GM18517 (cell line): ENCODE results near the gene CLIC3.

ENCODE experiments used
- ATAC-seq: cut with Tn5 transposase; IDR thresholded peaks from one replicate; pipeline ENCODE4 v1.9.1; 2021; ENCODE audit warnings: mild to moderate bottlenecking, moderate library complexity; ENCODE audit not compliant: unreplicated experiment

Gene CLIC3

GRCh38 chr9:136983656-136984314 is 12.6 kb downstream of the CLIC3 start:
- ATAC-seq: no peak

GRCh38 chr9:136983167-136983566 is 13.2 kb downstream of the CLIC3 start:
- ATAC-seq: no peak

- no peak for ATAC-seq
Measured at GRCh38 chr9:136982232-136983051, 13.9 kb downstream of the CLIC3 start, which contains the start of gene LCNL1. Gene LCNL1, plus strand, starts transcription at chr9:136982993. Its CDS starts 594 bp downstream, at chr9:136983587.

- no peak for ATAC-seq
Measured at GRCh38 chr9:136981588-136982231, 14.7 kb downstream of the CLIC3 start.

GRCh38 chr9:136980669-136981478 is 15.5 kb downstream of the CLIC3 start:
- ATAC-seq: no peak

- no peak for ATAC-seq
Measured at GRCh38 chr9:136979769-136980587, 16.4 kb downstream of the CLIC3 start.

GRCh38 chr9:136978865-136979544 is 17.4 kb downstream of the CLIC3 start:
- ATAC-seq: no peak

- ATAC-seq: no peak
Measured at GRCh38 chr9:136978073-136978864, 18.1 kb downstream of the CLIC3 start.

- no peak for ATAC-seq
Measured at GRCh38 chr9:136977649-136978072, 18.7 kb downstream of the CLIC3 start.

- ATAC-seq: no peak
Measured at GRCh38 chr9:136977223-136977622, 19.1 kb downstream of the CLIC3 start, which contains the start of gene PTGDS. Gene PTGDS, plus strand, starts transcription at chr9:136977504. Its CDS starts 75 bp downstream, at chr9:136977579.

GRCh38 chr9:136975644-136976043 is 20.7 kb downstream of the CLIC3 start:
- no peak for ATAC-seq

- ATAC-seq: no peak
Measured at GRCh38 chr9:136974817-136975535, 21.4 kb downstream of the CLIC3 start.

GRCh38 chr9:136973618-136974617 is 22.4 kb downstream of the CLIC3 start:
- no peak for ATAC-seq

- no peak for ATAC-seq
Measured at GRCh38 chr9:136972743-136973142, 23.6 kb downstream of the CLIC3 start.

- ATAC-seq: no peak
Measured at GRCh38 chr9:136972335-136972734, 24.0 kb downstream of the CLIC3 start.

GRCh38 chr9:136971746-136972145 is 24.6 kb downstream of the CLIC3 start:
- ATAC-seq: no peak

- no peak for ATAC-seq
Measured at GRCh38 chr9:136970361-136970760, 26.0 kb downstream of the CLIC3 start.
